SK-N-SH treated with all-trans-retinoic acid at 6 μM for 48 hours (cell line): ENCODE results near the gene SLAMF1.

Source experiments
- ARNTL ChIP-seq: fragments of 450-650 bp; formaldehyde crosslinking; IDR thresholded peaks from 2 replicates; pipeline ENCODE4 v1.5.0; 2020; ENCODE audit warnings: low read depth, mild to moderate bottlenecking, moderate library complexity, borderline replicate concordance
- BACH2 ChIP-seq: fragments of 250-450 bp; sonication (Bioruptor Pico); IDR thresholded peaks from 2 replicates; pipeline ENCODE4 v1.9.0; 2021; ENCODE audit warnings: mild to moderate bottlenecking, borderline replicate concordance
- CSDC2 ChIP-seq: fragments of 250-450 bp; sonication (Bioruptor Pico); IDR thresholded peaks from 2 replicates; pipeline ENCODE4 v1.5.0; 2020; ENCODE audit warnings: mild to moderate bottlenecking, moderate library complexity
- ISL1 ChIP-seq: fragments of 250-450 bp; sonication (Bioruptor Pico); IDR thresholded peaks from 2 replicates; pipeline ENCODE4 v2.1.2; 2022; ENCODE audit warnings: mild to moderate bottlenecking, moderate library complexity
- ZFP30 ChIP-seq: fragments of 450-650 bp; formaldehyde crosslinking; IDR thresholded peaks from 2 replicates; pipeline ENCODE4 v1.5.0; 2022; ENCODE audit warnings: mild to moderate bottlenecking, moderate library complexity
- TF ChIP-seq, protein P1 (sequence below): fragments of 250-450 bp; sonication (Bioruptor Pico); IDR thresholded peaks from 2 replicates; pipeline ENCODE4 v1.5.0; 2020; ENCODE audit warnings: mild to moderate bottlenecking, moderate library complexity
- TF ChIP-seq, protein P2 (sequence below): fragments of 250-450 bp; sonication (Bioruptor Pico); IDR thresholded peaks from 2 replicates; pipeline ENCODE4 v1.8.0; 2021; ENCODE audit warnings: low read depth, mild to moderate bottlenecking, moderate library complexity, borderline replicate concordance

- TF ChIP-seq ZFP30 (CRISPR knock-in tag) (no peak), ARNTL (CRISPR knock-in tag) (no peak), CSDC2 (no peak), BACH2 (CRISPR knock-in tag) (no peak), ISL1 (CRISPR knock-in tag) (no peak)
- TF ChIP-seq, protein P1, sequence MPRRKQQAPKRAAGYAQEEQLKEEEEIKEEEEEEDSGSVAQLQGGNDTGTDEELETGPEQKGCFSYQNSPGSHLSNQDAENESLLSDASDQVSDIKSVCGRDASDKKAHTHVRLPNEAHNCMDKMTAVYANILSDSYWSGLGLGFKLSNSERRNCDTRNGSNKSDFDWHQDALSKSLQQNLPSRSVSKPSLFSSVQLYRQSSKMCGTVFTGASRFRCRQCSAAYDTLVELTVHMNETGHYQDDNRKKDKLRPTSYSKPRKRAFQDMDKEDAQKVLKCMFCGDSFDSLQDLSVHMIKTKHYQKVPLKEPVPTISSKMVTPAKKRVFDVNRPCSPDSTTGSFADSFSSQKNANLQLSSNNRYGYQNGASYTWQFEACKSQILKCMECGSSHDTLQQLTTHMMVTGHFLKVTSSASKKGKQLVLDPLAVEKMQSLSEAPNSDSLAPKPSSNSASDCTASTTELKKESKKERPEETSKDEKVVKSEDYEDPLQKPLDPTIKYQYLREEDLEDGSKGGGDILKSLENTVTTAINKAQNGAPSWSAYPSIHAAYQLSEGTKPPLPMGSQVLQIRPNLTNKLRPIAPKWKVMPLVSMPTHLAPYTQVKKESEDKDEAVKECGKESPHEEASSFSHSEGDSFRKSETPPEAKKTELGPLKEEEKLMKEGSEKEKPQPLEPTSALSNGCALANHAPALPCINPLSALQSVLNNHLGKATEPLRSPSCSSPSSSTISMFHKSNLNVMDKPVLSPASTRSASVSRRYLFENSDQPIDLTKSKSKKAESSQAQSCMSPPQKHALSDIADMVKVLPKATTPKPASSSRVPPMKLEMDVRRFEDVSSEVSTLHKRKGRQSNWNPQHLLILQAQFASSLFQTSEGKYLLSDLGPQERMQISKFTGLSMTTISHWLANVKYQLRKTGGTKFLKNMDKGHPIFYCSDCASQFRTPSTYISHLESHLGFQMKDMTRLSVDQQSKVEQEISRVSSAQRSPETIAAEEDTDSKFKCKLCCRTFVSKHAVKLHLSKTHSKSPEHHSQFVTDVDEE (CRISPR knock-in tag) = no peak
- TF ChIP-seq, protein P2, sequence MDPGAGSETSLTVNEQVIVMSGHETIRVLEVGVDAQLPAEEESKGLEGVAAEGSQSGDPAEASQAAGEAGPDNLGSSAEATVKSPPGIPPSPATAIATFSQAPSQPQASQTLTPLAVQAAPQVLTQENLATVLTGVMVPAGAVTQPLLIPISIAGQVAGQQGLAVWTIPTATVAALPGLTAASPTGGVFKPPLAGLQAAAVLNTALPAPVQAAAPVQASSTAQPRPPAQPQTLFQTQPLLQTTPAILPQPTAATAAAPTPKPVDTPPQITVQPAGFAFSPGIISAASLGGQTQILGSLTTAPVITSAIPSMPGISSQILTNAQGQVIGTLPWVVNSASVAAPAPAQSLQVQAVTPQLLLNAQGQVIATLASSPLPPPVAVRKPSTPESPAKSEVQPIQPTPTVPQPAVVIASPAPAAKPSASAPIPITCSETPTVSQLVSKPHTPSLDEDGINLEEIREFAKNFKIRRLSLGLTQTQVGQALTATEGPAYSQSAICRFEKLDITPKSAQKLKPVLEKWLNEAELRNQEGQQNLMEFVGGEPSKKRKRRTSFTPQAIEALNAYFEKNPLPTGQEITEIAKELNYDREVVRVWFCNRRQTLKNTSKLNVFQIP (CRISPR knock-in tag) = no peak
Observed at GRCh38 chr1:160622501-160623226, 24.2 kb downstream of the SLAMF1 start.
